H9 (cell line): ENCODE results near the gene KCNIP4. TPM values are rescaled to one million over a fixed set of nuclear protein-coding genes. Genes with fewer than 3 reads are reported as not detected.

Experiments used
- DNase-seq: peaks from one replicate; pipeline ENCODE4 v3.0.0-alpha.2; 2017
- H2AFZ ChIP-seq: one replicate; pipeline ENCODE4 v1.6.1; 2013; ENCODE audit warnings: mild to moderate bottlenecking, low read length, control low read depth, moderate library complexity
- H2AK5ac ChIP-seq: 2 replicates; pipeline ENCODE4 v1.6.1; 2013; ENCODE audit warnings: low read length, control low read depth, mixed read lengths; ENCODE audit not compliant: insufficient read length
- H2BK120ac ChIP-seq: one replicate; pipeline ENCODE4 v1.6.1; 2013; ENCODE audit warnings: low read depth, mild to moderate bottlenecking, low read length, control low read depth, inconsistent platforms; ENCODE audit not compliant: poor library complexity, severe bottlenecking
- H2BK12ac ChIP-seq: 2 replicates; pipeline ENCODE4 v1.6.1; 2013; ENCODE audit warnings: low read length, control low read depth, mixed read lengths, low read depth; ENCODE audit not compliant: insufficient read length
- H2BK15ac ChIP-seq: 2 replicates; pipeline ENCODE4 v1.6.1; 2013; ENCODE audit warnings: low read depth, low read length, control low read depth
- H2BK20ac ChIP-seq: one replicate; pipeline ENCODE4 v1.6.1; 2013; ENCODE audit warnings: low read depth, mild to moderate bottlenecking, low read length, control low read depth, inconsistent platforms; ENCODE audit not compliant: poor library complexity, severe bottlenecking
- H2BK5ac ChIP-seq: 2 replicates; pipeline ENCODE4 v1.6.1; 2013; ENCODE audit warnings: low read length, control low read depth, mixed read lengths; ENCODE audit not compliant: insufficient read length
- H3K14ac ChIP-seq: 2 replicates; pipeline ENCODE4 v1.6.1; 2013; ENCODE audit warnings: low read length, control low read depth; ENCODE audit not compliant: insufficient read depth
- H3K18ac ChIP-seq: 2 replicates; pipeline ENCODE4 v1.6.1; 2013; ENCODE audit warnings: low read depth, mild to moderate bottlenecking, mixed read lengths, low read length, control low read depth; ENCODE audit not compliant: insufficient read length
- H3K23ac ChIP-seq: 2 replicates; pipeline ENCODE4 v1.6.1; 2013; ENCODE audit warnings: low read length, control low read depth, mixed read lengths, low read depth; ENCODE audit not compliant: insufficient read length
- H3K23me2 ChIP-seq: 2 replicates; pipeline ENCODE4 v1.6.1; 2013; ENCODE audit warnings: low read depth, mild to moderate bottlenecking, mixed read lengths, low read length, control low read depth; ENCODE audit not compliant: insufficient read length, poor library complexity, severe bottlenecking
- H3K27ac ChIP-seq: 2 replicates; pipeline ENCODE4 v1.5.1; 2013; ENCODE audit warnings: low read length, control low read depth, mixed read lengths, low read depth; ENCODE audit not compliant: insufficient read length
- H3K27me3 ChIP-seq: 2 replicates; pipeline ENCODE4 v1.6.1; 2013; ENCODE audit warnings: low read length, control low read depth, inconsistent platforms; ENCODE audit not compliant: insufficient read depth
- H3K4ac ChIP-seq: 2 replicates; pipeline ENCODE4 v1.6.1; 2013; ENCODE audit warnings: low read depth, mild to moderate bottlenecking, control low read depth, inconsistent platforms, low read length, moderate library complexity
- H3K4me1 ChIP-seq: 2 replicates; pipeline ENCODE4 v1.6.1; 2013; ENCODE audit warnings: low read length, control low read depth, inconsistent platforms; ENCODE audit not compliant: insufficient read depth
- H3K4me2 ChIP-seq: 2 replicates; pipeline ENCODE4 v1.6.1; 2013; ENCODE audit warnings: low read length, control low read depth, mixed read lengths; ENCODE audit not compliant: insufficient read length, insufficient read depth
- H3K56ac ChIP-seq: 2 replicates; pipeline ENCODE4 v1.6.1; 2013; ENCODE audit warnings: low read depth, mild to moderate bottlenecking, mixed read lengths, low read length, control low read depth; ENCODE audit not compliant: insufficient read length
- H3K79me1 ChIP-seq: 2 replicates; pipeline ENCODE4 v1.6.1; 2013; ENCODE audit warnings: low read depth, mild to moderate bottlenecking, moderate library complexity, low read length, control low read depth, inconsistent platforms; ENCODE audit not compliant: insufficient read depth, poor library complexity, severe bottlenecking
- H3K79me2 ChIP-seq: 2 replicates; pipeline ENCODE4 v1.6.1; 2013; ENCODE audit warnings: low read length, control low read depth, inconsistent platforms; ENCODE audit not compliant: insufficient read depth
- H3K9ac ChIP-seq: 2 replicates; pipeline ENCODE4 v1.6.1; 2013; ENCODE audit warnings: low read length, control low read depth, mixed read lengths; ENCODE audit not compliant: insufficient read length; ENCODE audit errors: extremely low read depth
- H3K9me3 ChIP-seq: one replicate; pipeline ENCODE4 v1.6.1; 2013; ENCODE audit warnings: low read depth, low read length, inconsistent platforms; ENCODE audit not compliant: control insufficient read depth
- H3T11ph ChIP-seq: one replicate; pipeline ENCODE4 v1.6.1; 2013; ENCODE audit warnings: mild to moderate bottlenecking, low read length, control low read depth, inconsistent platforms
- H4K20me1 ChIP-seq: one replicate; pipeline ENCODE4 v1.6.1; 2013; ENCODE audit not compliant: control insufficient read depth, insufficient read length, insufficient read depth
- H4K5ac ChIP-seq: 2 replicates; pipeline ENCODE4 v1.6.1; 2013; ENCODE audit warnings: low read depth, mild to moderate bottlenecking, mixed read lengths, low read length, control low read depth; ENCODE audit not compliant: insufficient read length
- H4K8ac ChIP-seq: replicated peaks from 2 replicates; pipeline ENCODE4 v1.6.1; 2013; ENCODE audit warnings: low read length, control low read depth, mixed read lengths, low read depth; ENCODE audit not compliant: insufficient read length
- H4K91ac ChIP-seq: 2 replicates; pipeline ENCODE4 v1.6.1; 2013; ENCODE audit warnings: low read depth, mild to moderate bottlenecking, moderate library complexity, mixed read lengths, low read length, control low read depth; ENCODE audit not compliant: insufficient read length
- H3K27ac Mint-ChIP-seq, 3 experiments: 2 replicates in 2 of 3; 3 replicates in 1 of 3; pipeline ENCODE4 v1.8.0; 2020 to 2021; ENCODE audit warnings: mixed read lengths in 3 of 3, mild to moderate bottlenecking in 1 of 3, moderate library complexity in 1 of 3
- H3K27me3 Mint-ChIP-seq: 2 replicates; pipeline ENCODE4 v1.8.0; 2021; ENCODE audit warnings: low read depth, mild to moderate bottlenecking, moderate library complexity, mixed read lengths
- H3K36me3 Mint-ChIP-seq, 3 experiments: 2 replicates in 2 of 3; 3 replicates in 1 of 3; pipeline ENCODE4 v1.8.0; 2020 to 2021; ENCODE audit warnings: low read depth in 3 of 3, mixed read lengths in 3 of 3; ENCODE audit not compliant: insufficient read depth in 1 of 3
- H3K4me1 Mint-ChIP-seq, 2 experiments: 2 replicates each; pipeline ENCODE4 v1.8.0; 2020; ENCODE audit warnings: mixed read lengths in 2 of 2
- H3K4me3 Mint-ChIP-seq, 2 experiments: 2 replicates in 1 of 2; 3 replicates in 1 of 2; pipeline ENCODE4 v1.8.0; 2020 to 2021; ENCODE audit warnings: mild to moderate bottlenecking in 2 of 2, mixed read lengths in 2 of 2, moderate library complexity in 1 of 2
- H3K9me3 Mint-ChIP-seq, 2 experiments: 2 replicates in 1 of 2; 3 replicates in 1 of 2; pipeline ENCODE4 v1.8.0; 2020; ENCODE audit warnings: mild to moderate bottlenecking in 2 of 2, mixed read lengths in 2 of 2, moderate library complexity in 1 of 2
- CTCF ChIP-seq: fragments of 200-600 bp; sonication (generic); conservative IDR thresholded peaks from 3 replicates; pipeline ENCODE4 v1.8.0; 2021; ENCODE audit warnings: antibody characterized with exemption, mild to moderate bottlenecking
- WGBS: extraction: QIAGEN DNeasy Blood & Tissue Kit; methylation state at CpG from one replicate; pipeline ENCODE4 v1.1.7; 2013; ENCODE audit warnings: missing lambda C conversion rate, low lambda C conversion rate, mixed read lengths; ENCODE audit not compliant: insufficient read length; ENCODE audit errors: extremely low coverage; 5-methylcytosine and 5-hydroxymethylcytosine counted together
- total RNA-seq: library from RNA; stranded (reverse); gene quantifications from 2 replicates; pipeline ENCODE4 v1.2.1, GENCODE V29; 2021

KCNIP4 gene
- total RNA-seq, 1 experiment from 2014 or later, result not detected

- H3K23ac ChIP-seq, result no peak overlapping the region
These were observed 1108.6 kb downstream of the KCNIP4 start for GRCh38 chr4:20839957-20840356.

More at GRCh38 chr4:20839957-20840356, 1108.6 kb downstream of the KCNIP4 start:
- Histone ChIP-seq H4K5ac (no peak overlapping the region), H3K56ac (no peak overlapping the region), H3K79me1 (no peaks in the 10 kb centered on the region), H4K20me1 (no peaks in the 10 kb centered on the region), H2BK120ac (no peak overlapping the region), H3K23me2 (no peaks in the 10 kb centered on the region), H4K8ac (no peak overlapping the region), H3T11ph (no peak overlapping the region), H3K4me1 (no peaks in the 10 kb centered on the region), H2BK5ac (no peak overlapping the region), H3K14ac (no peak overlapping the region), H2BK20ac (no peak overlapping the region), H3K4ac (no peak overlapping the region), H3K9ac (no peak overlapping the region), H3K27ac (no peak overlapping the region), H2BK15ac (no peak overlapping the region), H3K9me3 (no peaks in the 10 kb centered on the region), H3K4me2 (no peak overlapping the region), H4K91ac (no peak overlapping the region), H3K18ac (no peak overlapping the region), H3K79me2 (no peaks in the 10 kb centered on the region), H3K27me3 (no peaks in the 10 kb centered on the region), H2BK12ac (no peak overlapping the region), H2AK5ac (no peak overlapping the region), H2AFZ (no peak overlapping the region)
- Mint-ChIP-seq H3K4me1 (peaks cover 0 to 6% of the 10 kb centered on the region in 2 experiments; a peak in 2 of 4 replicates), H3K9me3 (no peaks in the 10 kb centered on the region), H3K27me3 (no peaks in the 10 kb centered on the region), H3K36me3 (no peaks in the 10 kb centered on the region), H3K4me3 (no peak overlapping the region), H3K27ac (no peak overlapping the region)
- no peak for TF ChIP-seq CTCF
- DNase-seq, result no peak
- WGBS, result no CpG with 5 or more reads among the region's 1 CpG
